Measurements from ENCODE around the gene DLGAP4. TPM values are rescaled to one million over a fixed set of nuclear protein-coding genes. Genes with fewer than 3 reads are reported as not detected.

Gene DLGAP4
- total RNA-seq, 1 donor = 18.1 TPM

DNA sequence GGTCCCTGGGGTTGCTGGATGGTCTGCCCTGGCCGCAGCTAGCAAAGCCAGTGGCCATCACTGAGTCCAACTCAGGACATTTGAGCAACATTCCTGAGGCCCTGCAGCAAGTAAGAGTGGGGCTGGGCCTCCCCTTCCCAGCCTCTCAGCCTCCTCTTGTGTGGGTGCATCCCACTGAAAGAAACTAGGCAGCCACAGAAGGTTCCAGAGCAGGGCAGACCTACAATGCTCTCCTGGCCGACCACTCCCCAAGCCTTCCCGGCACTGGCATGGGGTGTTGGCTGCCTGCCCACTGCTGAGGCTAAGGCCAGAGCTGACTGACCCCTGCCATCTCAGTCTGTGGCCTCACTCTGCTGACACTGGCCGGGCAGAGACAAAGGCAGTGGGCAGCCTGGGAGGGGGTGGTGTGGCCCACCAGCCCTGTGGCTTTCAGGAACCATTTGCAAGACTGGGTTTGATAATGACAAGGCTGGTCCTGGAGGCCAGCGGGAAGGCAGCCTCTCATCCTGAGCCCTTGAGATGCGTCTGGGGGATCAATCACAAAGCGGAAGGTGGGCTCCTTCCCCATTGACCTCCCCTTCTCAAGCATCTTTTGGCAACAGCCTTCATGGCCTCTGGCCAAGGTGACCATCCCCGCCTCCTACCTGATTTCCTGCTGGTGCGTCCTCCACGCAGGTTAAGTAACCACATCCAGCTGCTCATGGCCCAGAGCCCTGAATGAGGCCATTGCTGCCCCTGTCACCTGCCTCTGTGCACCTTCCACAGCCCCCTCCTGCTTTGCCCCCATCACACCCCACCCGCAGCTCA, 9.6 kb downstream of the DLGAP4 start:
- no peak overlapping the region for H3K4me3 ChIP-seq (ENCODE audit: insufficient read depth, low read length)
- H3K27me3 ChIP-seq (ENCODE audit: insufficient read depth, low read length) = peaks cover 8% of the 10 kb centered on the region
- H3K27ac ChIP-seq (ENCODE audit: low read depth, low read length) = no peak overlapping the region
- TF ChIP-seq, protein P1, sequence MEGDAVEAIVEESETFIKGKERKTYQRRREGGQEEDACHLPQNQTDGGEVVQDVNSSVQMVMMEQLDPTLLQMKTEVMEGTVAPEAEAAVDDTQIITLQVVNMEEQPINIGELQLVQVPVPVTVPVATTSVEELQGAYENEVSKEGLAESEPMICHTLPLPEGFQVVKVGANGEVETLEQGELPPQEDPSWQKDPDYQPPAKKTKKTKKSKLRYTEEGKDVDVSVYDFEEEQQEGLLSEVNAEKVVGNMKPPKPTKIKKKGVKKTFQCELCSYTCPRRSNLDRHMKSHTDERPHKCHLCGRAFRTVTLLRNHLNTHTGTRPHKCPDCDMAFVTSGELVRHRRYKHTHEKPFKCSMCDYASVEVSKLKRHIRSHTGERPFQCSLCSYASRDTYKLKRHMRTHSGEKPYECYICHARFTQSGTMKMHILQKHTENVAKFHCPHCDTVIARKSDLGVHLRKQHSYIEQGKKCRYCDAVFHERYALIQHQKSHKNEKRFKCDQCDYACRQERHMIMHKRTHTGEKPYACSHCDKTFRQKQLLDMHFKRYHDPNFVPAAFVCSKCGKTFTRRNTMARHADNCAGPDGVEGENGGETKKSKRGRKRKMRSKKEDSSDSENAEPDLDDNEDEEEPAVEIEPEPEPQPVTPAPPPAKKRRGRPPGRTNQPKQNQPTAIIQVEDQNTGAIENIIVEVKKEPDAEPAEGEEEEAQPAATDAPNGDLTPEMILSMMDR (IDR thresholded peaks at IDR 0.05; ENCODE audit: extremely low read depth, low read depth, low read length) = no peak
- H3K4me1 ChIP-seq (ENCODE audit: insufficient read depth, low read length) = no peaks in the 10 kb centered on the region
- peak; percentile 73 for DNase-seq (ENCODE audit: insufficient read length, low spot score, missing footprints)
- H3K36me3 ChIP-seq (ENCODE audit: insufficient read depth, low read length) = no peaks in the 10 kb centered on the region
- no peak overlapping the region for H2AFZ ChIP-seq (ENCODE audit: low read length)
- H4K20me1 ChIP-seq (ENCODE audit: insufficient read depth, low read length) = no peaks in the 10 kb centered on the region
- H3K9me3 ChIP-seq (ENCODE audit: low read depth, low read length) = no peaks in the 10 kb centered on the region
- no peak overlapping the region for H3K4me2 ChIP-seq (ENCODE audit: insufficient read depth, low read length)
- no peaks in the 10 kb centered on the region for H3K79me2 ChIP-seq (ENCODE audit: insufficient read depth, low read length)

DNA sequence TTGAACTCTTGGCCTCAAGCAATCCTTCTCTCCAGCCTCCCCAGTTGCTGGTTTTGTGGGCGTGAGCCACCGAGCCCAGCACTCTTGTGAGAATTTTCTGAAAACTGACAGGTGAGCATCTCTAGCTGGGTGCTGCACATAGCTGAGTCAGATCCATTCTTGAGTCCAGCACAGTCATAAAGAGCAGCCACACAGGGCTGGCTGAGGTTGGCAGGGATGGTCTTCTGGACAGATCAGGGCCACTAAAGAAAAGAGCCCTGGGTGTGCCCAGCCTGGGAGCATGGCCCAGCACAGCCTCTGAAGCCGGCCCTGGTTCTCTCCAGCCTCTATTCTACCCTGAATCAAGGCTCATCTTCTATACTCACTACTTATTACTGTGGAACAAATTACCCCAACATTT, 11.5 kb downstream of the DLGAP4 start:
- Histone ChIP-seq H3K36me3 (ENCODE audit: insufficient read depth, low read length) (no peaks in the 10 kb centered on the region), H3K4me2 (ENCODE audit: insufficient read depth, low read length) (no peak overlapping the region), H3K4me1 (ENCODE audit: insufficient read depth, low read length) (no peaks in the 10 kb centered on the region), H3K9me3 (ENCODE audit: low read depth, low read length) (no peaks in the 10 kb centered on the region), H3K27me3 (ENCODE audit: insufficient read depth, low read length) (peaks cover 4% of the 10 kb centered on the region), H3K4me3 (ENCODE audit: insufficient read depth, low read length) (no peak overlapping the region), H2AFZ (ENCODE audit: low read length) (no peak overlapping the region), H3K79me2 (ENCODE audit: insufficient read depth, low read length) (no peaks in the 10 kb centered on the region), H3K27ac (ENCODE audit: low read depth, low read length) (no peak overlapping the region), H4K20me1 (ENCODE audit: insufficient read depth, low read length) (no peaks in the 10 kb centered on the region)
- peak; percentile 80 for DNase-seq (ENCODE audit: insufficient read length, low spot score, missing footprints)
- TF ChIP-seq, protein P1 (IDR thresholded peaks at IDR 0.05; ENCODE audit: extremely low read depth, low read depth, low read length) = no peak

DNA sequence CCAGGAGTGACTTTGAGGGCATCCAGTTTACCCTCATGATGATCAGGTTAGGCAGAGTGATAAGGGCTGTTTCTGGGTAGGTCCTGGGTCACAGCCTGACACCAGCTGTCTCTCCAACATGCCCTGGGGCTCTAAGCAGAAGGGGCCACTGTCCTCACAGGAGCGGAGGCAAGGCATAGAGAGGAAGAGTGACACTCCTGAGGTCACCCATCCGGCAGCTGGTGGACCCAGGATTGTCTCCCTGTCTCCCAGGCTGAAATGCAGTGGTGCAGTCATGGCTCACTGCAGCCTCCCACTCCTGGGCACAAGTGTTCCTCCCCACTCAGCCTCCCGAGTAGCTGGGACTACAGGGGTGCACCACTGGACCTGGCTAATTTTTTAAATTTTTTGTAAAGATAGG, 12.0 kb downstream of the DLGAP4 start:
- H3K27me3 ChIP-seq (ENCODE audit: insufficient read depth, low read length) = peaks cover 2% of the 10 kb centered on the region
- H4K20me1 ChIP-seq (ENCODE audit: insufficient read depth, low read length) = no peaks in the 10 kb centered on the region
- TF ChIP-seq, protein P1 (IDR thresholded peaks at IDR 0.05; ENCODE audit: extremely low read depth, low read depth, low read length) = no peak
- no peaks in the 10 kb centered on the region for H3K4me1 ChIP-seq (ENCODE audit: insufficient read depth, low read length)
- peak; percentile 11 for DNase-seq (ENCODE audit: insufficient read length, low spot score, missing footprints)
- H3K27ac ChIP-seq (ENCODE audit: low read depth, low read length) = no peak overlapping the region
- H2AFZ ChIP-seq (ENCODE audit: low read length) = no peak overlapping the region
- H3K4me3 ChIP-seq (ENCODE audit: insufficient read depth, low read length) = no peak overlapping the region
- no peak overlapping the region for H3K4me2 ChIP-seq (ENCODE audit: insufficient read depth, low read length)
- H3K36me3 ChIP-seq (ENCODE audit: insufficient read depth, low read length) = no peaks in the 10 kb centered on the region
- H3K9me3 ChIP-seq (ENCODE audit: low read depth, low read length) = no peaks in the 10 kb centered on the region
- no peaks in the 10 kb centered on the region for H3K79me2 ChIP-seq (ENCODE audit: insufficient read depth, low read length)

GRCh38 chr20:36319356-36320260, 13.5 kb downstream of the DLGAP4 start:
- no peak overlapping the region for H3K4me3 ChIP-seq (ENCODE audit: insufficient read depth, low read length)
- H3K36me3 ChIP-seq (ENCODE audit: insufficient read depth, low read length) = no peaks in the 10 kb centered on the region
- no peak overlapping the region for H2AFZ ChIP-seq (ENCODE audit: low read length)
- no peaks in the 10 kb centered on the region for H3K4me1 ChIP-seq (ENCODE audit: insufficient read depth, low read length)
- TF ChIP-seq, protein P1 (IDR thresholded peaks at IDR 0.05; ENCODE audit: extremely low read depth, low read depth, low read length) = no peak
- H3K4me2 ChIP-seq (ENCODE audit: insufficient read depth, low read length) = no peak overlapping the region
- H4K20me1 ChIP-seq (ENCODE audit: insufficient read depth, low read length) = no peaks in the 10 kb centered on the region
- H3K9me3 ChIP-seq (ENCODE audit: low read depth, low read length) = no peaks in the 10 kb centered on the region
- no peaks in the 10 kb centered on the region for H3K27me3 ChIP-seq (ENCODE audit: insufficient read depth, low read length)
- no peak overlapping the region for H3K27ac ChIP-seq (ENCODE audit: low read depth, low read length)
- peak; percentile 58 for DNase-seq (ENCODE audit: insufficient read length, low spot score, missing footprints)
- H3K79me2 ChIP-seq (ENCODE audit: insufficient read depth, low read length) = no peaks in the 10 kb centered on the region

Data from osteoblast (primary cell).